ENCODE measurements around the gene SNRPN. TPM values are rescaled to one million over a fixed set of nuclear protein-coding genes. Genes with fewer than 3 reads are reported as not detected.

The SNRPN gene
- total and polyA plus RNA-seq, 4 donors = 65.1 to 192 (median 83.0) TPM

DNA sequence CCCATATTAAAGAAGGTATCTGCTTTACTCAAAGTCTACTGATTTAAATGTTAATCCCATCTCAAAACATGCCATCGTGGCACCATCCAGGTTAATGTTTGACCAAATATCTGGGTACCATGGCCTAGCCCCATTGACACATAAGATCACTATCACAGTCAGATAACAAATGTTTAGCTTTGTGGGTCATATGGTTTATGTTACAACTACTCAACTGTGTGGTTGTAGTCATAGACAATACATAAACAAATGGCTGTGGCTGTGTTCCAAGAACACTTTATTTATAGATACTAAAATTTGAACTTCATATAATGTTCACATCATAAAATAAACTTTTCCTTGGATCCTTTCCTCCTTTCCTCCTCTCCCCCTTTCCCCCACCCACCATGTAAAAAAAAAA is 9.8 kb upstream of the SNRPN start:
- H3K27ac ChIP-seq (ENCODE audit: low read depth in 1 of 2, low read length in 1 of 2) = no peak overlapping the region
- peaks cover 0 to 10% (median under 1%) of the 10 kb centered on the region in 4 donors for H3K9me3 ChIP-seq (ENCODE audit: control insufficient read depth in 4 of 4, insufficient read depth in 3 of 4, low read length in 3 of 4)
- TF ChIP-seq, protein P1, sequence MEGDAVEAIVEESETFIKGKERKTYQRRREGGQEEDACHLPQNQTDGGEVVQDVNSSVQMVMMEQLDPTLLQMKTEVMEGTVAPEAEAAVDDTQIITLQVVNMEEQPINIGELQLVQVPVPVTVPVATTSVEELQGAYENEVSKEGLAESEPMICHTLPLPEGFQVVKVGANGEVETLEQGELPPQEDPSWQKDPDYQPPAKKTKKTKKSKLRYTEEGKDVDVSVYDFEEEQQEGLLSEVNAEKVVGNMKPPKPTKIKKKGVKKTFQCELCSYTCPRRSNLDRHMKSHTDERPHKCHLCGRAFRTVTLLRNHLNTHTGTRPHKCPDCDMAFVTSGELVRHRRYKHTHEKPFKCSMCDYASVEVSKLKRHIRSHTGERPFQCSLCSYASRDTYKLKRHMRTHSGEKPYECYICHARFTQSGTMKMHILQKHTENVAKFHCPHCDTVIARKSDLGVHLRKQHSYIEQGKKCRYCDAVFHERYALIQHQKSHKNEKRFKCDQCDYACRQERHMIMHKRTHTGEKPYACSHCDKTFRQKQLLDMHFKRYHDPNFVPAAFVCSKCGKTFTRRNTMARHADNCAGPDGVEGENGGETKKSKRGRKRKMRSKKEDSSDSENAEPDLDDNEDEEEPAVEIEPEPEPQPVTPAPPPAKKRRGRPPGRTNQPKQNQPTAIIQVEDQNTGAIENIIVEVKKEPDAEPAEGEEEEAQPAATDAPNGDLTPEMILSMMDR (IDR thresholded peaks at IDR 0.05; ENCODE audit: control extremely low read depth, extremely low read depth) = no peak
- no peak for ATAC-seq (ENCODE audit: insufficient read depth, low FRiP score)
- H3K9ac ChIP-seq (ENCODE audit: insufficient read depth in 1 of 2, low read length in 2 of 2) = no peak overlapping the region
- peaks cover 0 to 11% (median 2%) of the 10 kb centered on the region in 5 donors for H3K4me1 ChIP-seq (ENCODE audit: control insufficient read depth in 5 of 5, insufficient read depth in 5 of 5, low read length in 5 of 5)
- no peaks in the 10 kb centered on the region for H3K36me3 ChIP-seq (ENCODE audit: control insufficient read depth in 4 of 4, insufficient read depth in 4 of 4, low read length in 4 of 4)
- H3K27me3 ChIP-seq (ENCODE audit: control insufficient read depth in 3 of 3, insufficient read depth in 3 of 3, low read length in 2 of 3) = no peaks in the 10 kb centered on the region
- DNase-seq = peak; percentile 14 to 93 (median 88)
- no peak overlapping the region for H3K4me3 ChIP-seq
- WGBS, 2 donors = 36 to 39% methylated on average over 1 of the region's 1 CpG

DNA sequence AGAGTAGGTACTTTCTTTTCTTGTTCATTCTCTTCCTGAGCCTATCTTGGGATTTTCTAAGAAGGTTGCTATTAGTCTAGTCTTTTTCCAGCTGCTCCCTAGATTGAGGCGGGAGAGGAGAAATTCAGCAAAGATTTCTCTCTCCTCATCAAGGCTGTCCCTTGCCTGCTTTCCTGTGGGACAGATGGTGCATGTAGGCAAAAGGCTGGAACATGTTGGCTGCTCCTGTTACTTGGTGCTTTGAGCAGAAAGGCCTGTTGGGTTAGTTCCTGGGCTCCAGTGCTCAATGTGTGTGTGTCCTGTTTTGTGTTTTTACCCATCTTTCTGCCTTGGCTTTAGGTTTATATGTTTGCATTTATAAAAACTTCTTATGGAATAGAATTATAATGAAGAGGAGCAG is 9.1 kb upstream of the SNRPN start:
- DNase-seq (peak; percentile 75 to 90 (median 88)), ATAC-seq (ENCODE audit: insufficient read depth, low FRiP score) (no peak)
- Histone ChIP-seq H3K36me3 (ENCODE audit: control insufficient read depth in 4 of 4, insufficient read depth in 4 of 4, low read length in 4 of 4) (no peaks in the 10 kb centered on the region), H3K9ac (ENCODE audit: insufficient read depth in 1 of 2, low read length in 2 of 2) (no peak overlapping the region), H3K4me1 (ENCODE audit: control insufficient read depth in 5 of 5, insufficient read depth in 5 of 5, low read length in 5 of 5) (peaks cover 0 to 11% (median 2%) of the 10 kb centered on the region in 5 donors), H3K27ac (ENCODE audit: low read depth in 1 of 2, low read length in 1 of 2) (no peak overlapping the region), H3K4me3 (no peak overlapping the region), H3K9me3 (ENCODE audit: control insufficient read depth in 4 of 4, insufficient read depth in 3 of 4, low read length in 3 of 4) (peaks cover 0 to 10% (median under 1%) of the 10 kb centered on the region in 4 donors), H3K27me3 (ENCODE audit: control insufficient read depth in 3 of 3, insufficient read depth in 3 of 3, low read length in 2 of 3) (no peaks in the 10 kb centered on the region)
- WGBS, 2 donors = 83 to 94% methylated on average over 1 of the region's 1 CpG
- TF ChIP-seq, protein P1 (IDR thresholded peaks at IDR 0.05; ENCODE audit: control extremely low read depth, extremely low read depth) = no peak

DNA sequence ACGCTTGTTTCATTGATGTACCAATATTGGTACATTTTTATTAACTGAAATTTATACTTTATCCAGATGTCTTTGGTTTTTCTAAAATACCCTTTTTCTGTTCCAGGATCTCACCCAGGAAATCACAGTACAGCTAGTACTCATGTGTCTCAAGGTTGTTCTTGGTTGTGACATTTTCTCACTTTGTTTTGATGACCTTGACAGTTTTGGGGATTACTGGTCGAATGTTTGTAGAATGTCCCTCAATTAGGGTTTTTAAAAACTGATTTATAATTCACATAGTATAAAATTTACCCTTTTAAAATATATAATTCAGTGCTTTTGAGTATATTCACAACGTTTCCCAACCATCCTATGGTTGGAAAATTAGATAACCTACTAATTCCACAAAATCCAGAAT is 6.3 kb upstream of the SNRPN start:
- 72 to 73% methylated on average over 3 of the region's 3 CpGs for WGBS, 2 donors
- Histone ChIP-seq H3K9ac (ENCODE audit: insufficient read depth in 1 of 2, low read length in 2 of 2) (no peak overlapping the region), H3K4me1 (ENCODE audit: control insufficient read depth in 5 of 5, insufficient read depth in 5 of 5, low read length in 5 of 5) (peaks cover 0 to 14% (median 2%) of the 10 kb centered on the region in 5 donors), H3K27ac (ENCODE audit: low read depth in 1 of 2, low read length in 1 of 2) (no peak overlapping the region), H3K9me3 (ENCODE audit: control insufficient read depth in 4 of 4, insufficient read depth in 3 of 4, low read length in 3 of 4) (peaks cover 0 to 4% (median under 1%) of the 10 kb centered on the region in 4 donors), H3K27me3 (ENCODE audit: control insufficient read depth in 3 of 3, insufficient read depth in 3 of 3, low read length in 2 of 3) (no peaks in the 10 kb centered on the region), H3K36me3 (ENCODE audit: control insufficient read depth in 4 of 4, insufficient read depth in 4 of 4, low read length in 4 of 4) (no peaks in the 10 kb centered on the region), H3K4me3 (no peak overlapping the region)
- DNase-seq (no peak), ATAC-seq (ENCODE audit: insufficient read depth, low FRiP score) (no peak)
- TF ChIP-seq, protein P1 (IDR thresholded peaks at IDR 0.05; ENCODE audit: control extremely low read depth, extremely low read depth) = no peak

DNA sequence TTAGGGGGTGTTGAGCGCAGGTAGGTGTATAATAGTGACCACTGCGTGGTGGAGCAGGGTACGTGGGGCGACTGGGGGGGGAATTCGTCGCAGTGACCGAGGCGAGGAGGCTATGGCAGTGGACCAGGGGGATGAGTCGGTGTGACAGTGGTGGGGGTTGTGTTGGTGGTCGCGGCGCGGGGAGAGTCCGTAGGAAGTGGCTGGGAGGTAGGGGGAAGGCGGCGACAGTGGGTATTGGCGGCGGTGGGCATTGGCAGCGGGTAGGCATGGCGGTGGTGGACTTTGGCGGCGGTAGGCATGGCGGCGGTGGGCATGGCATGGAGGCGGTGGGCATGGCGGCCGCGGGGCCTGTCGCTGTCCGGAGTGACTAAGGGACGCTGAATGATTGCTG is 739 bp downstream of the SNRPN start:
- no peak for ATAC-seq (ENCODE audit: insufficient read depth, low FRiP score)

More for the DNA sequence above, 739 bp downstream of the SNRPN start:
- Histone ChIP-seq H3K4me1 (ENCODE audit: control insufficient read depth in 5 of 5, insufficient read depth in 5 of 5, low read length in 5 of 5) (peaks cover 0 to 16% (median 0%) of the 10 kb centered on the region in 5 donors), H3K27me3 (ENCODE audit: control insufficient read depth in 3 of 3, insufficient read depth in 3 of 3, low read length in 2 of 3) (no peaks in the 10 kb centered on the region), H3K9me3 (ENCODE audit: control insufficient read depth in 4 of 4, insufficient read depth in 3 of 4, low read length in 3 of 4) (peaks cover 0 to 15% (median 0%) of the 10 kb centered on the region in 4 donors), H3K4me3 (peak overlapping the region; percentile 64), H3K9ac (ENCODE audit: insufficient read depth in 1 of 2, low read length in 2 of 2) (peak overlapping the region; percentile 92 to 96), H3K36me3 (ENCODE audit: control insufficient read depth in 4 of 4, insufficient read depth in 4 of 4, low read length in 4 of 4) (peaks cover 0 to 3% (median 1%) of the 10 kb centered on the region in 4 donors), H3K27ac (ENCODE audit: low read depth in 1 of 2, low read length in 1 of 2) (peak overlapping the region; percentile 86)
- WGBS, 2 donors = 50 to 51% methylated on average over 31 of the region's 31 CpGs
- TF ChIP-seq, protein P1 (IDR thresholded peaks at IDR 0.05; ENCODE audit: control extremely low read depth, extremely low read depth) = no peak
- DNase-seq = peak in 2 of 3 donors; percentile 24 to 32
